ENCODE results near the gene HES6.
"Not testable (repeated sequence)": the region's sequence is repeated elsewhere in the genome, so short reads cannot be mapped to it uniquely, and the experiment has no call there.

Gene HES6

GRCh38 chr2:238239863-238240756, at the start of gene HES6:
Gene HES6 (minus strand): TSS chr2:238240038. CDS start chr2:238239905, 133 bp downstream.
- peak; percentile 96 for DNase-seq

GRCh38 chr2:238289574-238289973, 49.7 kb upstream of the HES6 start:
- DNase-seq: no peak

- peak; percentile 99 for DNase-seq
These were observed 49.1 kb upstream of the HES6 start for GRCh38 chr2:238288650-238289573.

- DNase-seq: no peak
These were observed 48.2 kb upstream of the HES6 start, which contains the start of gene PER2 for GRCh38 chr2:238287737-238288649. Gene PER2 (minus strand): TSS chr2:238288610. CDS start chr2:238277936, 10,674 bp downstream.

- no peak for DNase-seq
These were observed 47.3 kb upstream of the HES6 start for GRCh38 chr2:238286987-238287736.

GRCh38 chr2:238286551-238286950, 46.7 kb upstream of the HES6 start:
- DNase-seq: no peak

GRCh38 chr2:238286095-238286494, 46.3 kb upstream of the HES6 start:
- DNase-seq: no peak

GRCh38 chr2:238285653-238286082, 45.8 kb upstream of the HES6 start:
- DNase-seq: no peak

GRCh38 chr2:238284802-238285515, 45.1 kb upstream of the HES6 start:
- DNase-seq: no peak

- DNase-seq: no peak
These were observed 43.3 kb upstream of the HES6 start for GRCh38 chr2:238282861-238283738.

- DNase-seq: no peak
These were observed 42.1 kb upstream of the HES6 start for GRCh38 chr2:238281826-238282480.

GRCh38 chr2:238280083-238280825, 40.4 kb upstream of the HES6 start:
- DNase-seq: no peak

- DNase-seq: no peak
These were observed 39.5 kb upstream of the HES6 start for GRCh38 chr2:238279324-238279682.

GRCh38 chr2:238278626-238279323, 38.9 kb upstream of the HES6 start:
- no peak for DNase-seq

GRCh38 chr2:238277695-238278094, 37.9 kb upstream of the HES6 start:
- no peak for DNase-seq

GRCh38 chr2:238274152-238274865, 34.5 kb upstream of the HES6 start:
- DNase-seq: no peak

- not testable (repeated sequence) for DNase-seq
These were observed 33.6 kb upstream of the HES6 start for GRCh38 chr2:238273433-238273832.

Data from NCI-H345 (cell line).